Endothelial cell of umbilical vein (primary cell): ENCODE results near the gene ATP12A. TPM values are rescaled to one million over a fixed set of nuclear protein-coding genes. Genes with fewer than 3 reads are reported as not detected.

Source experiments
- BruUV-seq: library from RNA; stranded (reverse); fragments of 400-500 nt; replicated peaks from 2 replicates; lab custom pipeline; 2021; lab: Mats Ljungman, UMichigan
- CTCF ChIA-PET: fragments of 300-600, 350-600 bp; sonication (Branson Sonifier 250); formaldehyde crosslinking; loops from one replicate; lab custom pipeline; 2021; ENCODE audit warnings: antibody characterized with exemption, inconsistent platforms; lab: Charles Lee
- POLR2A ChIA-PET: fragments of 300-600, 350-600 bp; sonication (Branson Sonifier 250); formaldehyde crosslinking; loops from one replicate; lab custom pipeline; 2021; ENCODE audit warnings: antibody characterized with exemption, inconsistent platforms; lab: Charles Lee
- DNase-seq: peaks from one replicate; pipeline ENCODE4 v3.0.0-alpha.2; 2011; ENCODE audit warnings: low read depth, low spot score
- FAIRE-seq: peaks from 2 replicates; lab custom pipeline; 2011; peaks lifted over from hg19 to GRCh38; lab: Jason Lieb, UNC
- H2AFZ ChIP-seq: 2 replicates; pipeline ENCODE4 v1.6.0; 2012; ENCODE audit warnings: low read depth, low read length, control low read depth, inconsistent platforms
- H3K27ac ChIP-seq: 2 replicates; pipeline ENCODE4 v1.5.1; 2011; ENCODE audit warnings: low read depth, mild to moderate bottlenecking, control low read depth, low read length, moderate library complexity; ENCODE audit not compliant: insufficient read depth
- H3K27me3 ChIP-seq, 2 experiments: 2 replicates each; pipeline versions ENCODE4 v1.6.0 to v1.6.1; 2011; ENCODE audit warnings: low read length in 2 of 2, mixed read lengths in 1 of 2; ENCODE audit not compliant: control insufficient read depth in 2 of 2, insufficient read depth in 2 of 2
- H3K36me3 ChIP-seq, 2 experiments: 2 replicates in 1 of 2; 3 replicates in 1 of 2; pipeline ENCODE4 v1.5.1; 2011; ENCODE audit warnings: low read length in 2 of 2, mild to moderate bottlenecking in 1 of 2, moderate library complexity in 1 of 2; ENCODE audit not compliant: control insufficient read depth in 2 of 2, insufficient read depth in 2 of 2; ENCODE audit errors: extremely low read depth in 1 of 2
- H3K4me1 ChIP-seq: 3 replicates; pipeline ENCODE4 v1.5.1; 2011; ENCODE audit warnings: mild to moderate bottlenecking, low read length; ENCODE audit not compliant: control insufficient read depth, insufficient read depth; ENCODE audit errors: extremely low read depth
- H3K4me2 ChIP-seq: 2 replicates; pipeline ENCODE4 v1.6.1; 2011; ENCODE audit warnings: low read length, control low read depth, mixed read lengths; ENCODE audit not compliant: insufficient read depth
- H3K4me3 ChIP-seq, 3 experiments: fragments of 200-600 bp in 1 of 3; sonication (generic), shearing (Covaris generic) in 1 of 3; replicated peaks in 1 of 3; 2 replicates each; pipeline ENCODE4 v1.5.1; 2011 to 2016; ENCODE audit warnings: control low read depth in 3 of 3, low read length in 3 of 3, mild to moderate bottlenecking in 2 of 3, inconsistent platforms in 1 of 3, low read depth in 1 of 3, moderate library complexity in 1 of 3; ENCODE audit not compliant: insufficient read depth in 1 of 3
- H3K79me2 ChIP-seq: 2 replicates; pipeline ENCODE4 v1.6.0; 2012; ENCODE audit warnings: low read length, inconsistent platforms; ENCODE audit not compliant: control insufficient read depth, insufficient read depth
- H3K9ac ChIP-seq: replicated peaks from 2 replicates; pipeline ENCODE3; 2011; ENCODE audit warnings: low read length, control low read depth; ENCODE audit not compliant: insufficient read depth; ENCODE audit errors: extremely low read depth
- H3K9me1 ChIP-seq: replicated peaks from 3 replicates; pipeline ENCODE4 v1.6.0; 2011; ENCODE audit warnings: mild to moderate bottlenecking, low read length; ENCODE audit not compliant: control insufficient read depth, insufficient read depth; ENCODE audit errors: extremely low read depth
- H3K9me3 ChIP-seq: replicated peaks from 2 replicates; pipeline ENCODE4 v1.5.1; 2012; ENCODE audit warnings: low read length, inconsistent platforms; ENCODE audit not compliant: control insufficient read depth, insufficient read depth
- H4K20me1 ChIP-seq: replicated peaks from 2 replicates; pipeline ENCODE3; 2011; ENCODE audit warnings: mild to moderate bottlenecking, low read length; ENCODE audit not compliant: control insufficient read depth, insufficient read depth; ENCODE audit errors: extremely low read depth
- EZH2 ChIP-seq: IDR thresholded peaks from 2 replicates; pipeline ENCODE4 v1.6.1; 2012; ENCODE audit warnings: borderline replicate concordance, low read depth, mild to moderate bottlenecking, moderate library complexity, low read length, inconsistent platforms; ENCODE audit not compliant: severe bottlenecking
- FOS ChIP-seq: IDR thresholded peaks from 2 replicates; pipeline ENCODE4 v1.6.1; 2011; ENCODE audit warnings: mild to moderate bottlenecking, low read length, moderate library complexity, borderline replicate concordance; ENCODE audit not compliant: insufficient read depth
- GATA2 ChIP-seq: IDR thresholded peaks from 2 replicates; pipeline ENCODE4 v1.7.0; 2011; ENCODE audit warnings: low read depth, mild to moderate bottlenecking, moderate library complexity, mixed read lengths, low read length; ENCODE audit not compliant: insufficient read length, insufficient read depth
- JUN ChIP-seq: IDR thresholded peaks from 2 replicates; pipeline ENCODE4 v1.6.1; 2011; ENCODE audit warnings: borderline replicate concordance, low read depth; ENCODE audit not compliant: insufficient read length, insufficient read depth
- MYC ChIP-seq: IDR thresholded peaks from one replicate; pipeline ENCODE4 v1.6.1; 2011; ENCODE audit warnings: mild to moderate bottlenecking, low read depth, low read length
- POLR2A ChIP-seq: IDR thresholded peaks from 2 replicates; pipeline ENCODE4 v1.6.1; 2012; ENCODE audit warnings: low read depth, mild to moderate bottlenecking, control low read depth, low read length
- POLR2AphosphoS5 ChIP-seq: IDR thresholded peaks from 2 replicates; pipeline ENCODE4 v1.6.1; 2012; ENCODE audit warnings: low read depth, mild to moderate bottlenecking, control low read depth, low read length, moderate library complexity; ENCODE audit not compliant: insufficient read depth
- dilution Hi-C: fragments of 300-500 bp; cut with MboI; formaldehyde crosslinking; loops from one replicate; pipeline ENCODE4 v1.15.0; 2019; ENCODE audit warnings: low sequenced_read_pairs; ENCODE audit not compliant: extremely low pct_ligation_motif_present
- intact Hi-C: fragments of 100-400 bp; cut with micrococcal nuclease; formaldehyde crosslinking; loops from one replicate; pipeline ENCODE4 v1.10.0; 2022
- polyA plus RNA-seq, 4 experiments: library from polyadenylated mRNA; depleted of rRNA in 3 of 4; stranded (reverse) in 3 of 4; unstranded in 1 of 4; fragments of >200 nt; gene quantifications; 2 replicates each; pipeline versions ENCODE4 v1.2.1 to v1.2.3, GENCODE V29; 2011 to 2012; ENCODE audit warnings: missing spikeins in 1 of 4
- total RNA-seq: library from RNA; stranded (reverse); gene quantifications from 2 replicates; pipeline ENCODE4 v1.2.3, GENCODE V29; 2021
- TF ChIP-seq, protein P1 (sequence below): IDR thresholded peaks from 2 replicates; pipeline ENCODE4 v1.6.1; 2011; ENCODE audit not compliant: insufficient read depth, insufficient read length
- TF ChIP-seq, protein P2 (sequence below), 2 donors: IDR thresholded peaks; 1 replicate in 1 of 2; 2 replicates in 1 of 2; pipeline ENCODE4 v1.5.1; 2011; ENCODE audit warnings: low read length in 2 of 2, mild to moderate bottlenecking in 2 of 2, moderate library complexity in 2 of 2, control low read depth in 1 of 2, inconsistent platforms in 1 of 2, low read depth in 1 of 2; ENCODE audit not compliant: insufficient read depth in 1 of 2; ENCODE audit errors: extremely low read depth in 1 of 2

The ATP12A gene
- total and polyA plus RNA-seq, 2 donors (not counting 3 experiments of a cell fraction or from before 2014, with no cell fraction given): not detected

GRCh38 chr13:24682353-24682752, 2.1 kb downstream of the ATP12A start:
- TF ChIP-seq, protein P1, sequence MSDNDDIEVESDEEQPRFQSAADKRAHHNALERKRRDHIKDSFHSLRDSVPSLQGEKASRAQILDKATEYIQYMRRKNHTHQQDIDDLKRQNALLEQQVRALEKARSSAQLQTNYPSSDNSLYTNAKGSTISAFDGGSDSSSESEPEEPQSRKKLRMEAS: no peak
- TF ChIP-seq GATA2 (no peak), POLR2AphosphoS5 (no peak), POLR2A (no peak), MYC (no peak), EZH2 (no peak), JUN (no peak), FOS (no peak)
- TF ChIP-seq, protein P2, sequence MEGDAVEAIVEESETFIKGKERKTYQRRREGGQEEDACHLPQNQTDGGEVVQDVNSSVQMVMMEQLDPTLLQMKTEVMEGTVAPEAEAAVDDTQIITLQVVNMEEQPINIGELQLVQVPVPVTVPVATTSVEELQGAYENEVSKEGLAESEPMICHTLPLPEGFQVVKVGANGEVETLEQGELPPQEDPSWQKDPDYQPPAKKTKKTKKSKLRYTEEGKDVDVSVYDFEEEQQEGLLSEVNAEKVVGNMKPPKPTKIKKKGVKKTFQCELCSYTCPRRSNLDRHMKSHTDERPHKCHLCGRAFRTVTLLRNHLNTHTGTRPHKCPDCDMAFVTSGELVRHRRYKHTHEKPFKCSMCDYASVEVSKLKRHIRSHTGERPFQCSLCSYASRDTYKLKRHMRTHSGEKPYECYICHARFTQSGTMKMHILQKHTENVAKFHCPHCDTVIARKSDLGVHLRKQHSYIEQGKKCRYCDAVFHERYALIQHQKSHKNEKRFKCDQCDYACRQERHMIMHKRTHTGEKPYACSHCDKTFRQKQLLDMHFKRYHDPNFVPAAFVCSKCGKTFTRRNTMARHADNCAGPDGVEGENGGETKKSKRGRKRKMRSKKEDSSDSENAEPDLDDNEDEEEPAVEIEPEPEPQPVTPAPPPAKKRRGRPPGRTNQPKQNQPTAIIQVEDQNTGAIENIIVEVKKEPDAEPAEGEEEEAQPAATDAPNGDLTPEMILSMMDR (IDR thresholded peaks at IDR 0.05; ENCODE audit: extremely low read depth in 1 of 2, insufficient read depth in 1 of 2, low read depth in 1 of 2, low read length in 2 of 2): no peak
- FAIRE-seq: peak; percentile 8
- Histone ChIP-seq H3K9me3 (no peaks in the 10 kb centered on the region), H3K9me1 (no peaks in the 10 kb centered on the region), H3K4me2 (no peak overlapping the region), H2AFZ (no peak overlapping the region), H4K20me1 (no peaks in the 10 kb centered on the region), H3K36me3 (no peaks in the 10 kb centered on the region), H3K27me3 (peaks cover 22 to 31% of the 10 kb centered on the region in 2 experiments), H3K4me3 (no peak overlapping the region), H3K4me1 (no peaks in the 10 kb centered on the region), H3K27ac (no peak overlapping the region), H3K9ac (no peak overlapping the region), H3K79me2 (no peaks in the 10 kb centered on the region)
- no peak for DNase-seq
- intact Hi-C loops (no loop called here), dilution Hi-C loops (no loop called here)
- POLR2A ChIA-PET: no interaction called here
- CTCF ChIA-PET: interaction anchor here (0.8 to 1.6 kb wide), 8 partner anchors 10 to 287 kb away, joined by 3 to 6 read pairs (median 4); no protein-coding TSS in a partner anchor
- BruUV-seq: no TSS peak
